Measurements from ENCODE around the gene BCAS3. TPM values are rescaled to one million over a fixed set of nuclear protein-coding genes. Genes with fewer than 3 reads are reported as not detected.

The BCAS3 gene
- total RNA-seq, 1 donor from 2014 or later, result 22.6 TPM

GRCh38 chr17:61325382-61326073, 647.9 kb downstream of the BCAS3 start:
- Mint-ChIP-seq H3K4me3 (ENCODE audit: unreplicated experiment) (no peak overlapping the region), H3K27ac (ENCODE audit: unreplicated experiment) (peak overlapping the region; percentile 68)

GRCh38 chr17:61326330-61326729, 648.7 kb downstream of the BCAS3 start:
- Mint-ChIP-seq H3K4me3 (ENCODE audit: unreplicated experiment) (no peak overlapping the region), H3K4me1 (ENCODE audit: low read depth) (peaks cover 34% of the 10 kb centered on the region), H3K27ac (ENCODE audit: unreplicated experiment) (no peak overlapping the region)

More at GRCh38 chr17:61325382-61326073, 647.9 kb downstream of the BCAS3 start:
- no peak for TF ChIP-seq CTCF (IDR thresholded peaks at IDR 0.05)
- Mint-ChIP-seq H3K36me3 (ENCODE audit: low read depth) (peaks cover 2% of the 10 kb centered on the region), H3K4me1 (ENCODE audit: low read depth) (peaks cover 34% of the 10 kb centered on the region), H3K27me3 (ENCODE audit: low read depth) (no peaks in the 10 kb centered on the region), H3K9me3 (ENCODE audit: low read depth) (no peaks in the 10 kb centered on the region)
- DNase-seq (ENCODE audit: low spot score), result no peak

GRCh38 chr17:61328351-61328750, 650.7 kb downstream of the BCAS3 start:
- H3K9me3 Mint-ChIP-seq (ENCODE audit: low read depth), result no peaks in the 10 kb centered on the region
- peaks cover 26% of the 10 kb centered on the region for H3K4me1 Mint-ChIP-seq (ENCODE audit: low read depth)
- no peaks in the 10 kb centered on the region for H3K27me3 Mint-ChIP-seq (ENCODE audit: low read depth)
- no peak overlapping the region for H3K4me3 Mint-ChIP-seq (ENCODE audit: unreplicated experiment)
- H3K36me3 Mint-ChIP-seq (ENCODE audit: low read depth), result no peaks in the 10 kb centered on the region
- no peak for TF ChIP-seq CTCF (IDR thresholded peaks at IDR 0.05)
- DNase-seq (ENCODE audit: low spot score), result no peak
- no peak overlapping the region for H3K27ac Mint-ChIP-seq (ENCODE audit: unreplicated experiment)

More at GRCh38 chr17:61326330-61326729, 648.7 kb downstream of the BCAS3 start:
- no peak for TF ChIP-seq CTCF (IDR thresholded peaks at IDR 0.05)
- Mint-ChIP-seq H3K27me3 (ENCODE audit: low read depth) (no peaks in the 10 kb centered on the region), H3K36me3 (ENCODE audit: low read depth) (peaks cover 2% of the 10 kb centered on the region), H3K9me3 (ENCODE audit: low read depth) (no peaks in the 10 kb centered on the region)
- DNase-seq (ENCODE audit: low spot score), result no peak

- TF ChIP-seq CTCF (IDR thresholded peaks at IDR 0.05), result no peak
- Mint-ChIP-seq H3K36me3 (ENCODE audit: low read depth) (no peaks in the 10 kb centered on the region), H3K4me3 (ENCODE audit: unreplicated experiment) (no peak overlapping the region), H3K27ac (ENCODE audit: unreplicated experiment) (no peak overlapping the region), H3K4me1 (ENCODE audit: low read depth) (peaks cover 8% of the 10 kb centered on the region), H3K9me3 (ENCODE audit: low read depth) (no peaks in the 10 kb centered on the region), H3K27me3 (ENCODE audit: low read depth) (no peaks in the 10 kb centered on the region)
- no peak for DNase-seq (ENCODE audit: low spot score)
Measured at GRCh38 chr17:61330174-61331150, 652.8 kb downstream of the BCAS3 start.

- TF ChIP-seq CTCF (IDR thresholded peaks at IDR 0.05), result no peak
- Mint-ChIP-seq H3K9me3 (ENCODE audit: low read depth) (no peaks in the 10 kb centered on the region), H3K27ac (ENCODE audit: unreplicated experiment) (no peak overlapping the region)
Measured at GRCh38 chr17:61331178-61331577, 653.5 kb downstream of the BCAS3 start.

More at GRCh38 chr17:61331178-61331577, 653.5 kb downstream of the BCAS3 start:
- Mint-ChIP-seq H3K36me3 (ENCODE audit: low read depth) (no peaks in the 10 kb centered on the region), H3K4me3 (ENCODE audit: unreplicated experiment) (no peak overlapping the region), H3K4me1 (ENCODE audit: low read depth) (peaks cover 4% of the 10 kb centered on the region), H3K27me3 (ENCODE audit: low read depth) (no peaks in the 10 kb centered on the region)
- DNase-seq (ENCODE audit: low spot score), result no peak
